ENCODE results near the gene DYNC2I2. TPM values are rescaled to one million over a fixed set of nuclear protein-coding genes. Genes with fewer than 3 reads are reported as not detected.

DYNC2I2 gene
- total RNA-seq, 1 experiment from 2014 or later = 437 TPM

GRCh38 chr9:128636024-128636390, 20.6 kb downstream of the DYNC2I2 start:
- DNase-seq (ENCODE audit: low spot score) = peak; percentile 82

GRCh38 chr9:128635266-128636023, 21.2 kb downstream of the DYNC2I2 start:
- DNase-seq (ENCODE audit: low spot score) = peak; percentile 98

GRCh38 chr9:128634651-128635262, 21.9 kb downstream of the DYNC2I2 start:
- DNase-seq (ENCODE audit: low spot score) = no peak

GRCh38 chr9:128634111-128634510, 22.5 kb downstream of the DYNC2I2 start:
- DNase-seq (ENCODE audit: low spot score) = no peak

- no peak for DNase-seq (ENCODE audit: low spot score)
Measured at GRCh38 chr9:128633601-128634000, 23.0 kb downstream of the DYNC2I2 start.

GRCh38 chr9:128633057-128633456, 23.6 kb downstream of the DYNC2I2 start:
- no peak for DNase-seq (ENCODE audit: low spot score)

GRCh38 chr9:128632486-128632885, 24.2 kb downstream of the DYNC2I2 start:
- no peak for DNase-seq (ENCODE audit: low spot score)

GRCh38 chr9:128632066-128632465, 24.6 kb downstream of the DYNC2I2 start:
- DNase-seq (ENCODE audit: low spot score) = no peak

GRCh38 chr9:128631636-128632035, 25.0 kb downstream of the DYNC2I2 start:
- DNase-seq (ENCODE audit: low spot score) = no peak

GRCh38 chr9:128629852-128630545, 26.6 kb downstream of the DYNC2I2 start:
- DNase-seq (ENCODE audit: low spot score) = no peak

GRCh38 chr9:128629136-128629535, 27.5 kb downstream of the DYNC2I2 start:
- DNase-seq (ENCODE audit: low spot score) = no peak

GRCh38 chr9:128628471-128629048, 28.1 kb downstream of the DYNC2I2 start:
- DNase-seq (ENCODE audit: low spot score) = peak; percentile 33

GRCh38 chr9:128627906-128628305, 28.7 kb downstream of the DYNC2I2 start:
- no peak for DNase-seq (ENCODE audit: low spot score)

GRCh38 chr9:128627127-128627715, 29.4 kb downstream of the DYNC2I2 start:
- no peak for DNase-seq (ENCODE audit: low spot score)

GRCh38 chr9:128626181-128626580, 30.5 kb downstream of the DYNC2I2 start:
- no peak for DNase-seq (ENCODE audit: low spot score)

GRCh38 chr9:128625391-128626146, 31.1 kb downstream of the DYNC2I2 start:
- DNase-seq (ENCODE audit: low spot score) = no peak

GRCh38 chr9:128624566-128624965, 32.1 kb downstream of the DYNC2I2 start:
- DNase-seq (ENCODE audit: low spot score) = no peak

GRCh38 chr9:128621730-128622455, 34.8 kb downstream of the DYNC2I2 start:
- DNase-seq (ENCODE audit: low spot score) = no peak

- DNase-seq (ENCODE audit: low spot score) = no peak
Measured at GRCh38 chr9:128619779-128620178, 36.9 kb downstream of the DYNC2I2 start.

- DNase-seq (ENCODE audit: low spot score) = no peak
Measured at GRCh38 chr9:128619127-128619526, 37.5 kb downstream of the DYNC2I2 start.

Measured in HT-29 (cell line).